ENCODE measurements around the gene PARL. TPM values are rescaled to one million over a fixed set of nuclear protein-coding genes. Genes with fewer than 3 reads are reported as not detected.

Gene PARL
- total and polyA plus RNA-seq, 2 of the 8 experiments (the other 6 are each of a cell fraction or from before 2014, with no cell fraction given): 62.7 to 85.0 TPM

DNA sequence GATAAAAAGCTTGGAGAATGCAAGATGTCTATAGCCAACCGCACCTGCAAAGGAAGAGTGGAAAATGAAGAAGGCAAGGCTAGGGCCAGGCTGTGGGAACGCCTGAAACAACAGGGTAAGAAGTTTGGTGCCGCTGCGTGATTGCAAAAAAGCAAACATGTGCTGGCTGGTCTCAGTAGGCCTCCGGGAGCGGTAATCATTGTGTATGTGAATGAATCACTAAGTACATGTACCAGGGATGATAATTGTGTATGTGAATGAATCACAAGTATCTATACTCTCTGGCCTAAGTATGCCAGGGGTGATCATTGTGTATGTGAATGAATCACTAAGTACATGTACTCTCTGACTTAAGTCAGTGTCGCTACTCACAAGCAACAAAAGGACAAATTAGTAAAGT, 40.3 kb upstream of the PARL start (continued):
- no peak for TF ChIP-seq RNF2 (IDR thresholded peaks at IDR 0.05; ENCODE audit: borderline replicate concordance, low read depth, low read length, missing control alignments, poor library complexity, severe bottlenecking)
- no peak for TF ChIP-seq TBP (IDR thresholded peaks at IDR 0.05; ENCODE audit: low read depth, low read length)
- TF ChIP-seq SIRT6 (IDR thresholded peaks at IDR 0.05; ENCODE audit: low read length): no peak
- no peak for TF ChIP-seq BACH1 (IDR thresholded peaks at IDR 0.05; ENCODE audit: low read length)

Data from H1 (cell line).